ENCODE results near the gene NKAIN2.

GRCh38 chr6:124482071-124482491, 678.4 kb downstream of the NKAIN2 start:
- TF ChIP-seq EZH2phosphoT487 (IDR thresholded peaks at IDR 0.05; ENCODE audit: low read length) (no peak), CTCF (IDR thresholded peaks at IDR 0.05; ENCODE audit: low read length) (no peak)
